Measurements from ENCODE around the gene YBX3.

DNA sequence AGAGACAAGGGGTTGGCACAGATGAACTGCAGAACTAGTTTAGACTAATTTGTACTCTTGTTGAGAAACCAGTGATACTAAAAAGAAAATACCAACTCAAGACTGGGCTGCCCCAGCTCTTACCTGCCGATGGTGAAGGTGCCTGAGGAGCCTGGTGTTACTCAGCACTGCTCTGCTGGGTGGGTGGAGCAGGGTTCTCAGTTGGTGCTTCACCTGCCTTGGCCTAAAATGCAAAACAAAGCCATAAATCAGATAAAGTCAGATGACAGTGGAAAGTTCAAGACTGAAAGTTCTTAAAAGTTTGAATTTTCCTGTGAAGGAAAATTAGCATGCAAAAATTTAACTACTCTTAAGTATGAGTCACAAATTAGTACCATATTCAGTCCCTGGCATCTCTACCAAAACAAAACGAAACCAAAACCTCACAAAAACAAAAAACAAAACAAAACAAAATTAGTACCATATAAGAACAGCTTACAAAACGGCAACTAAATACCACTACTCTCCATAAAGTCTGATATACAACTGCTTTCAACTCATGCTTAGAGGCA is 21.9 kb downstream of the YBX3 start:
- no peak for TF ChIP-seq POLR2A (IDR thresholded peaks at IDR 0.05; ENCODE audit: low read length)
- TF ChIP-seq GATA1 (IDR thresholded peaks at IDR 0.05; ENCODE audit: low read depth, low read length): no peak
